ENCODE data around the gene MYO1B.

- TF ChIP-seq CTCF (IDR thresholded peaks at IDR 0.05) (no peak), POLR2A (IDR thresholded peaks at IDR 0.05) (no peak)
These were observed 154.4 kb downstream of the MYO1B start for GRCh38 chr2:191399601-191400000.
